ENCODE results near the gene SEC23IP. TPM values are rescaled to one million over a fixed set of nuclear protein-coding genes. Genes with fewer than 3 reads are reported as not detected.

The SEC23IP gene
- total RNA-seq, 1 experiment from 2014 or later: 132 TPM

DNA sequence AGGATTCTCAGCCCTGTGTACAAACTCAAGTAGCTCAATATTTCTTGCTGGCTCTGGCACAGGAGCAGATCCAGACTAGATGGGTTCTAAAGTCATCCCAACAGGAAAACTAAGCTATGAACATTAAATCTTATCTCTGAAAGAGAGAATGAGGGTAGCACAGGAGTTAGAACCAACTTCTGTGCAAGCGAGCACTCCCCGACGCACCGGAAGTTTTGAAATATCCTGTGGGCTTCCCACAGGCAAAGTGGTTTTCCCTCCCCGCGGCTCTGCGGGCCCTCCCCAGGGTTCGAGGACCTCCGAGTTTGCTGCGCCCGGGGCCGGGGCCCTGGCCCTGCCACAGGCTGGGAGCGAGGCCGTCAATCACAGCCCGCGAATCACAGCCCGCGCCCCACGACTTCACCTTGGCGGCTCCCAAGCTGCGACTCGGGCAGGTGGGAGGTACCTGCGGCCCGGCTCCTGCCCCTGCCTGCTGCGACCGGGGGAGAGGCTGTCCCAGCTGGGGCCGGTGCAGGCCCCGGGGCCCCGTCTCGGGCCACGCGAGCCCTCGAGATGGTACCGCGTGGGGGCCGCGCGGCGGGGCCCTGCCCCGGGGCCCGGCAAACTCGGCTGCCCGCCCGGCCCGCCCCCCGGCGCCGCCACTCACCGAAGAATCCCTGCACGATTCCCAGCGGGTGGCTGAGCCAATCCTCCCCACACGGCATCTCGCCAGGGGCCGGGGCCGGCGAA is 20.5 kb upstream of the SEC23IP start:
- Histone ChIP-seq H3K4me3 (ENCODE audit: low read depth in 2 of 2, low read length in 2 of 2) (peak overlapping the region; percentile 79 to 82), H3K4me1 (ENCODE audit: control insufficient read depth, insufficient read depth, low read length) (peaks cover 36% of the 10 kb centered on the region), H3K27ac (ENCODE audit: low read length) (peak overlapping the region; percentile 87), H3K27me3 (ENCODE audit: control insufficient read depth, insufficient read depth, low read length) (no peaks in the 10 kb centered on the region), H3K36me3 (ENCODE audit: control insufficient read depth, insufficient read depth, low read length) (no peaks in the 10 kb centered on the region; the same call in 1 of the 2 replicates), H3K9me3 (ENCODE audit: control insufficient read depth, insufficient read depth, low read depth, low read length) (no peaks in the 10 kb centered on the region)
- ChIA-PET POLR2A (interaction anchor here (0.6 to 1.0 kb wide), 4 partner anchors 12 to 201 kb away, joined by 3 to 6 read pairs (median 3); no protein-coding TSS in a partner anchor), CTCF (interaction anchor here (0.6 to 1.1 kb wide), 4 partner anchors 11 to 186 kb away, joined by 3 to 14 read pairs (median 4); no protein-coding TSS in a partner anchor)
- DNase-seq (ENCODE audit: low read depth, low spot score): no peak
- intact Hi-C loops (cut with micrococcal nuclease; ENCODE audit: unreplicated experiment): no loop called here
- BruUV-seq (replicated peaks): no TSS peak
- TF ChIP-seq POLR2AphosphoS5 (IDR thresholded peaks at IDR 0.05; ENCODE audit: low read depth, low read length): no peak
- TF ChIP-seq, protein P1, sequence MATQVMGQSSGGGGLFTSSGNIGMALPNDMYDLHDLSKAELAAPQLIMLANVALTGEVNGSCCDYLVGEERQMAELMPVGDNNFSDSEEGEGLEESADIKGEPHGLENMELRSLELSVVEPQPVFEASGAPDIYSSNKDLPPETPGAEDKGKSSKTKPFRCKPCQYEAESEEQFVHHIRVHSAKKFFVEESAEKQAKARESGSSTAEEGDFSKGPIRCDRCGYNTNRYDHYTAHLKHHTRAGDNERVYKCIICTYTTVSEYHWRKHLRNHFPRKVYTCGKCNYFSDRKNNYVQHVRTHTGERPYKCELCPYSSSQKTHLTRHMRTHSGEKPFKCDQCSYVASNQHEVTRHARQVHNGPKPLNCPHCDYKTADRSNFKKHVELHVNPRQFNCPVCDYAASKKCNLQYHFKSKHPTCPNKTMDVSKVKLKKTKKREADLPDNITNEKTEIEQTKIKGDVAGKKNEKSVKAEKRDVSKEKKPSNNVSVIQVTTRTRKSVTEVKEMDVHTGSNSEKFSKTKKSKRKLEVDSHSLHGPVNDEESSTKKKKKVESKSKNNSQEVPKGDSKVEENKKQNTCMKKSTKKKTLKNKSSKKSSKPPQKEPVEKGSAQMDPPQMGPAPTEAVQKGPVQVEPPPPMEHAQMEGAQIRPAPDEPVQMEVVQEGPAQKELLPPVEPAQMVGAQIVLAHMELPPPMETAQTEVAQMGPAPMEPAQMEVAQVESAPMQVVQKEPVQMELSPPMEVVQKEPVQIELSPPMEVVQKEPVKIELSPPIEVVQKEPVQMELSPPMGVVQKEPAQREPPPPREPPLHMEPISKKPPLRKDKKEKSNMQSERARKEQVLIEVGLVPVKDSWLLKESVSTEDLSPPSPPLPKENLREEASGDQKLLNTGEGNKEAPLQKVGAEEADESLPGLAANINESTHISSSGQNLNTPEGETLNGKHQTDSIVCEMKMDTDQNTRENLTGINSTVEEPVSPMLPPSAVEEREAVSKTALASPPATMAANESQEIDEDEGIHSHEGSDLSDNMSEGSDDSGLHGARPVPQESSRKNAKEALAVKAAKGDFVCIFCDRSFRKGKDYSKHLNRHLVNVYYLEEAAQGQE (IDR thresholded peaks at IDR 0.05; ENCODE audit: insufficient read depth in 1 of 2, low read depth in 2 of 2, low read length in 1 of 2): no peak
- no peak for TF ChIP-seq TCF7L2 (IDR thresholded peaks at IDR 0.05; ENCODE audit: low read depth, low read length)
- TF ChIP-seq, protein P2, sequence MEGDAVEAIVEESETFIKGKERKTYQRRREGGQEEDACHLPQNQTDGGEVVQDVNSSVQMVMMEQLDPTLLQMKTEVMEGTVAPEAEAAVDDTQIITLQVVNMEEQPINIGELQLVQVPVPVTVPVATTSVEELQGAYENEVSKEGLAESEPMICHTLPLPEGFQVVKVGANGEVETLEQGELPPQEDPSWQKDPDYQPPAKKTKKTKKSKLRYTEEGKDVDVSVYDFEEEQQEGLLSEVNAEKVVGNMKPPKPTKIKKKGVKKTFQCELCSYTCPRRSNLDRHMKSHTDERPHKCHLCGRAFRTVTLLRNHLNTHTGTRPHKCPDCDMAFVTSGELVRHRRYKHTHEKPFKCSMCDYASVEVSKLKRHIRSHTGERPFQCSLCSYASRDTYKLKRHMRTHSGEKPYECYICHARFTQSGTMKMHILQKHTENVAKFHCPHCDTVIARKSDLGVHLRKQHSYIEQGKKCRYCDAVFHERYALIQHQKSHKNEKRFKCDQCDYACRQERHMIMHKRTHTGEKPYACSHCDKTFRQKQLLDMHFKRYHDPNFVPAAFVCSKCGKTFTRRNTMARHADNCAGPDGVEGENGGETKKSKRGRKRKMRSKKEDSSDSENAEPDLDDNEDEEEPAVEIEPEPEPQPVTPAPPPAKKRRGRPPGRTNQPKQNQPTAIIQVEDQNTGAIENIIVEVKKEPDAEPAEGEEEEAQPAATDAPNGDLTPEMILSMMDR (IDR thresholded peaks at IDR 0.05): no peak
- TF ChIP-seq SIN3A (IDR thresholded peaks at IDR 0.05; ENCODE audit: borderline replicate concordance, insufficient read depth, low read depth, low read length): no peak
- ATAC-seq: peak; percentile 65
- in situ Hi-C loops (cut with HindIII; ENCODE audit: low pct_unique_long_range_greater_than_20kb, low sequenced_read_pairs): no loop called here

DNA sequence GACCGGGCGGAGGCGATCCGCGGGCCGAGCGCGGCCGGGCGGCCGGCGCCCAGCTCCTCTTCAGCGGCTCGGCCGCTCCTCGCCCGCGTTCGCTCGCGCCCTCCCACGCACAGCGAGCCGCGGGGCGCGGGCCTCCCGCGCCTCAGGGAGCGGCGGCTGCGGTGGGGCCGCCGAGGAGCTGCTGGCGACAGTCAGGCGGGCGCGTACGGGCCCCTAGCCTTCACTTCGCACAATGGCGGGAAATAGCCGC is 20.0 kb upstream of the SEC23IP start, which contains the start of gene MCMBP:
Gene MCMBP, minus strand, starts transcription at position 234 of the 250 bp plus-strand sequence. CDS start 259 bp downstream, outside the sequence.
- intact Hi-C loops (cut with micrococcal nuclease; ENCODE audit: unreplicated experiment): no loop called here
- Histone ChIP-seq H3K4me3 (ENCODE audit: low read depth in 2 of 2, low read length in 2 of 2) (peak within 1 kb of the TSS; percentile 79 to 82), H3K4me1 (ENCODE audit: control insufficient read depth, insufficient read depth, low read length) (peaks cover 34% of the 10 kb centered on the region), H3K9me3 (ENCODE audit: control insufficient read depth, insufficient read depth, low read depth, low read length) (no peaks in the 10 kb centered on the region), H3K27me3 (ENCODE audit: control insufficient read depth, insufficient read depth, low read length) (no peaks in the 10 kb centered on the region), H3K27ac (ENCODE audit: low read length) (peak within 1 kb of the TSS; percentile 90), H3K36me3 (ENCODE audit: control insufficient read depth, insufficient read depth, low read length) (no peaks in the 10 kb centered on the region; the same call in 1 of the 2 replicates)
- TF ChIP-seq SIN3A (IDR thresholded peaks at IDR 0.05; ENCODE audit: borderline replicate concordance, insufficient read depth, low read depth, low read length) (peak; percentile 89; the same call in 1 of the 2 replicates), TCF7L2 (IDR thresholded peaks at IDR 0.05; ENCODE audit: low read depth, low read length) (no peak)
- DNase-seq (ENCODE audit: low read depth, low spot score): no peak
- ATAC-seq: peak; percentile 39
- in situ Hi-C loops (cut with HindIII; ENCODE audit: low pct_unique_long_range_greater_than_20kb, low sequenced_read_pairs): no loop called here
- BruUV-seq (replicated peaks): no TSS peak
- POLR2A ChIA-PET: interaction anchor here (0.5 to 0.7 kb wide), 3 partner anchors 21 to 202 kb away, joined by 3 to 11 read pairs (median 6); no protein-coding TSS in a partner anchor
- CTCF ChIA-PET: interaction anchor here (0.6 to 1.0 kb wide), 2 partner anchors 11 to 13 kb away, joined by 4 to 14 read pairs; no protein-coding TSS in a partner anchor
